Mesothelial cell of epicardium (in vitro differentiated cells): ENCODE measurements around the gene IFFO2. TPM values are rescaled to one million over a fixed set of nuclear protein-coding genes. Genes with fewer than 3 reads are reported as not detected.

Experiments
- DNase-seq, 2 experiments: peaks; one replicate each; pipeline ENCODE4 v3.0.0; 2021; ENCODE audit warnings: low spot score in 2 of 2; ENCODE audit not compliant: unreplicated experiment in 2 of 2
- H3K27ac Mint-ChIP-seq: 2 replicates; pipeline ENCODE4 v1.8.0; 2021; ENCODE audit warnings: mixed read lengths
- H3K27me3 Mint-ChIP-seq: 2 replicates; pipeline ENCODE4 v1.8.0; 2021; ENCODE audit warnings: low read depth, mixed read lengths
- H3K36me3 Mint-ChIP-seq: 2 replicates; pipeline ENCODE4 v1.8.0; 2021; ENCODE audit warnings: mixed read lengths
- H3K4me1 Mint-ChIP-seq: 2 replicates; pipeline ENCODE4 v1.8.0; 2021; ENCODE audit warnings: mixed read lengths
- H3K4me3 Mint-ChIP-seq: 2 replicates; pipeline ENCODE4 v1.8.0; 2021; ENCODE audit warnings: mild to moderate bottlenecking, moderate library complexity, mixed read lengths
- H3K9me3 Mint-ChIP-seq: 2 replicates; pipeline ENCODE4 v1.8.0; 2021; ENCODE audit warnings: mixed read lengths
- total RNA-seq: library from RNA; stranded (reverse); gene quantifications from 3 replicates; pipeline ENCODE4 v1.2.1, GENCODE V29; 2021
- TF ChIP-seq, protein P1 (sequence below): fragments of 200-600 bp; sonication (generic); IDR thresholded peaks from one replicate; pipeline ENCODE4 v1.5.0; 2021; ENCODE audit warnings: antibody characterized with exemption; ENCODE audit not compliant: unreplicated experiment

The IFFO2 gene
- total RNA-seq, 1 donor from 2014 or later = 9.1 TPM

DNA sequence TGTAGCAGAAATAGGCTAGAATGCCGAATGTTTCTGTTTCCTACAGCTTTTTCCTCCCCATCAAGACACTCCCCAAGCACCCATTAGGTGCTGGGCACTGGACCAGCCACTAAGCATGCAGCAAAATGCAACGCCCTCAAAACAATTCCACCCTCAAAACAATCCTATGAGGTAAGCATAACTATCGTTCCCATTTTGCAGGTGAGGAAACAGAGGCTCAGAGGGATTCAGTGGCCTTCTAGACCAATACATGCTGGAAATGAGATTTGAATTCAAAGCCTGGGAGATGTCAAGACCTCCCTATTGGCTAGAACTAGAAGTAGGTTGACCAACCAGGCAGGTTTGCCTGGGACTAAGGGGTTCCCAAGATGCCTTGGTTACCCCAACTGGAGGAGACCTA is 43.9 kb downstream of the IFFO2 start:
- no peak overlapping the region for H3K4me3 Mint-ChIP-seq
- H3K4me1 Mint-ChIP-seq = peaks cover 6% of the 10 kb centered on the region
- TF ChIP-seq, protein P1, sequence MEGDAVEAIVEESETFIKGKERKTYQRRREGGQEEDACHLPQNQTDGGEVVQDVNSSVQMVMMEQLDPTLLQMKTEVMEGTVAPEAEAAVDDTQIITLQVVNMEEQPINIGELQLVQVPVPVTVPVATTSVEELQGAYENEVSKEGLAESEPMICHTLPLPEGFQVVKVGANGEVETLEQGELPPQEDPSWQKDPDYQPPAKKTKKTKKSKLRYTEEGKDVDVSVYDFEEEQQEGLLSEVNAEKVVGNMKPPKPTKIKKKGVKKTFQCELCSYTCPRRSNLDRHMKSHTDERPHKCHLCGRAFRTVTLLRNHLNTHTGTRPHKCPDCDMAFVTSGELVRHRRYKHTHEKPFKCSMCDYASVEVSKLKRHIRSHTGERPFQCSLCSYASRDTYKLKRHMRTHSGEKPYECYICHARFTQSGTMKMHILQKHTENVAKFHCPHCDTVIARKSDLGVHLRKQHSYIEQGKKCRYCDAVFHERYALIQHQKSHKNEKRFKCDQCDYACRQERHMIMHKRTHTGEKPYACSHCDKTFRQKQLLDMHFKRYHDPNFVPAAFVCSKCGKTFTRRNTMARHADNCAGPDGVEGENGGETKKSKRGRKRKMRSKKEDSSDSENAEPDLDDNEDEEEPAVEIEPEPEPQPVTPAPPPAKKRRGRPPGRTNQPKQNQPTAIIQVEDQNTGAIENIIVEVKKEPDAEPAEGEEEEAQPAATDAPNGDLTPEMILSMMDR = no peak

GRCh38 chr1:18908911-18909771 is 47.3 kb downstream of the IFFO2 start:
- no peak for DNase-seq
- TF ChIP-seq, protein P1 = no peak
- Mint-ChIP-seq H3K4me3 (no peak overlapping the region), H3K27me3 (no peaks in the 10 kb centered on the region), H3K4me1 (peaks cover 4% of the 10 kb centered on the region), H3K36me3 (peaks cover 10% of the 10 kb centered on the region), H3K27ac (no peak overlapping the region), H3K9me3 (no peaks in the 10 kb centered on the region)

More for the DNA sequence above, 43.9 kb downstream of the IFFO2 start:
- Mint-ChIP-seq H3K9me3 (no peaks in the 10 kb centered on the region), H3K27ac (no peak overlapping the region), H3K27me3 (no peaks in the 10 kb centered on the region), H3K36me3 (peaks cover 13% of the 10 kb centered on the region)
- DNase-seq = no peak

- no peaks in the 10 kb centered on the region for H3K27me3 Mint-ChIP-seq
- no peak overlapping the region for H3K27ac Mint-ChIP-seq
- DNase-seq = no peak
- H3K4me3 Mint-ChIP-seq = no peak overlapping the region
- H3K36me3 Mint-ChIP-seq = peaks cover 10% of the 10 kb centered on the region
- TF ChIP-seq, protein P1 = no peak
- H3K4me1 Mint-ChIP-seq = peaks cover 10% of the 10 kb centered on the region
- no peaks in the 10 kb centered on the region for H3K9me3 Mint-ChIP-seq
Observed at GRCh38 chr1:18907917-18908845, 48.3 kb downstream of the IFFO2 start.

- DNase-seq = peak in 1 of 2 experiments; percentile 67
- no peaks in the 10 kb centered on the region for H3K27me3 Mint-ChIP-seq
- no peak overlapping the region for H3K27ac Mint-ChIP-seq
- peaks cover 10% of the 10 kb centered on the region for H3K4me1 Mint-ChIP-seq
- H3K36me3 Mint-ChIP-seq = peaks cover 10% of the 10 kb centered on the region
- H3K9me3 Mint-ChIP-seq = no peaks in the 10 kb centered on the region
- no peak overlapping the region for H3K4me3 Mint-ChIP-seq
- TF ChIP-seq, protein P1 = peak; percentile 93
Observed at GRCh38 chr1:18907021-18907916, 49.2 kb downstream of the IFFO2 start.

DNA sequence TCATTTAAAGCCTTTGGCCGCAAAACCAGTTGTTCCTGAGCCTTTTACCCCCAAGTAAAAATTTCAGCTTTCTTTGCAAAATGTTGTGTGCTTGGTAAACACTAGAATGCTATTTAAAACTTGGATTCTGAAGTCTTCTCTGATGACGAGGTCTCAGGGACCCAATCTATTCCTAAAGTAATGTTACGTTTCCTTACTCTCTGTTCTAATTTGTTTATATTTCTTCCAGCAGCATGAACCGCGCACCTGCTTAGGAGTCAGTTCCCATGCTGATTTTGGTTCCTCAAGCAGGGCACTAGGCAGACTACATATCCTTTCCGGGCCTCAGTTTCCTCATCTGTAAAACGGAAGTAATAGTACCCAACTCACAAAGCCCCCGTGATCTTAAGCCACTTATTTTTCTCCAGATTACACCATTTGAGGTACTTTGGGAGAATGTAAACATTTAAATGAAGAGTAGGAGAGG is 53.2 kb downstream of the IFFO2 start:
- no peaks in the 10 kb centered on the region for H3K27me3 Mint-ChIP-seq
- TF ChIP-seq, protein P1 = no peak
- DNase-seq = no peak
- H3K36me3 Mint-ChIP-seq = no peaks in the 10 kb centered on the region
- peak overlapping the region; percentile 99 for H3K27ac Mint-ChIP-seq
- H3K4me3 Mint-ChIP-seq = peak overlapping the region; percentile 97
- peaks cover 17% of the 10 kb centered on the region for H3K4me1 Mint-ChIP-seq
- H3K9me3 Mint-ChIP-seq = no peaks in the 10 kb centered on the region
